ENCODE results near the gene NABP1.

The NABP1 gene

DNA sequence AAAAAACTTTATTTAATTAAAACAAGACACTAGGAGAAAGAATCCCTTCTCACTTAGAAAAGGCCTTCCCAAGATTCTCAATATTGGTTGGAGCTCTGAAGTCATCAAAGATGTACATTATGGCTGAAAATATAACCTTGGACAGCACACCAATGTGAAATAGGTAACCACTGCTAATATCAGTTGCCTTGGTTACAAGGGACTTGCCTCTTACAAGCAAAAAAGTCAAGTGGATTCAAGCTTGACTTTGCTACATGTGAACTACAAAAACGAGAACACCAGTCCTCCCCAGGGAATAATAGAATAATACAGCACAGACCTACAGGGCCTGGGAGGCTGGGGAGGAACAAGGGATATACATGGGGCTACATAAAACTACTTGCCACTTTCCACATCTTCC is 46.1 kb downstream of the NABP1 start:
- H3K4me1 ChIP-seq (ENCODE audit: control insufficient read depth in 1 of 2, insufficient read depth in 1 of 2, low read depth in 1 of 2, low read length in 1 of 2) = no peaks in the 10 kb centered on the region
- H3K36me3 ChIP-seq = no peaks in the 10 kb centered on the region
- TF ChIP-seq CTCF (IDR thresholded peaks at IDR 0.05) = no peak

DNA sequence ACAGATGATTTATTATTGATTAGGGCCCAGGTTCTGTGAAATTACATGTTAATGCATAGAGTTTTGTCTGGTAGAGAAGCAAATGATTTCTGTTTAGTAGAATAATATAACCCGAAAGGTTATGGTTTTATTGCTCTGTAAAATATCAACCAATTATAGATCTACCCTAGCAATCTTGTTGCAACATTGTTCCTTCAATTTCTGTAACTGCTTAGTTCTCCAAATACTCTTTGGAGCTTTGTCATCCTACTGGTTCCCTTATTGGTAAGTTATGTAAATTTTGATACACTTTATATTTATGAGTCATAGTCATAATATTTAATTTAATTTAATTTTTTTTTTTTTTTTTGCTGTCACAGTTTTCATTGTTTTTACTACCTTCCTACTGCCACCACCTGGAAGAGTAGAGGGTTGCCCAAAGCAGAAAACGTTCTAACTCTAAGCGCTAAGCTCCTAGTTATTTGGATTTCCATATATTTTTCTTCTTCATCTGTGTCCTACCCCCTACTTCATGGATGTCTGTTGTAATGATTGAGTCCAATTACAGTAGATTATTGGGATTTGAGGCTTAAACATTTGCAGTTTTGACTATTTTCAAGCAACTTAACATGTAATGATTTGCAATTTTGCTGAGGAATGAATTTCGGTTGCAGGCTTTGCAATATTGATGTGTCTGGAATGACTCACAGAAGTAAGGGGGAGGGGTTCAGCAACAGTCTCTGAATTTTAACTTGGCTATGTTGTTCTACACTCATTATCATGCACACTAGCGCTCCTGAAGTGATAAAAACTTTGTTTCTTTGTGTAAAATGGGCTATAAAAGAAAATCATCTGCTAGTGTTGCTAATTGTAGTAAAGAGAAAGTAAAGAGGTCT is 51.1 kb downstream of the NABP1 start:
- Histone ChIP-seq H3K4me1 (ENCODE audit: control insufficient read depth in 1 of 2, insufficient read depth in 1 of 2, low read depth in 1 of 2, low read length in 1 of 2) (no peaks in the 10 kb centered on the region), H3K36me3 (no peaks in the 10 kb centered on the region), H3K27ac (no peak overlapping the region), H3K27me3 (no peaks in the 10 kb centered on the region), H3K4me3 (ENCODE audit: low read depth in 1 of 2, low read length in 1 of 2) (no peak overlapping the region), H3K9me3 (no peaks in the 10 kb centered on the region)
- no peak for TF ChIP-seq CTCF (IDR thresholded peaks at IDR 0.05)

More for the DNA sequence above, 46.1 kb downstream of the NABP1 start:
- H3K27me3 ChIP-seq = no peaks in the 10 kb centered on the region
- H3K27ac ChIP-seq = no peak overlapping the region
- H3K4me3 ChIP-seq (ENCODE audit: low read depth in 1 of 2, low read length in 1 of 2) = no peak overlapping the region
- H3K9me3 ChIP-seq = no peaks in the 10 kb centered on the region

DNA sequence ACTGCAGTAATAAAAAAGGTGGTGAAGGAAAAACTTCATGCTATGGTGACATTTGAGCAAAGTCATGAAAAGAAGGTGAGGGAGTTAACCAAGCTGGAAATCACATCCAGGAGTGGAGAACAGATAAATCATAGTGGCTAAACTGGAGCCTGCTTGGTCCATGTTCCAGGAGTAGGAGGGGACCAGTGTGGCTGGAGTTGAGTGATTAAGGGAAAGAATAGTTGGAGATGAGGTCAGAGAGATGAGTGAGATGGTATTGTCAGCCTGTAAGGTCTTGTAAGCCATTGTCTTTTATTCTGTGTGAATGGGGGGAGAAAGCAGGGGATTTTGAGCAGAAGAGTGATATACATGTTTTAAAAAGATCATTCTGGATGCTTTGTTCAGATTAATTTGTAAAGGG is 52.3 kb downstream of the NABP1 start:
- Histone ChIP-seq H3K27me3 (no peaks in the 10 kb centered on the region), H3K4me1 (ENCODE audit: control insufficient read depth in 1 of 2, insufficient read depth in 1 of 2, low read depth in 1 of 2, low read length in 1 of 2) (no peaks in the 10 kb centered on the region), H3K9me3 (no peaks in the 10 kb centered on the region), H3K27ac (no peak overlapping the region), H3K36me3 (no peaks in the 10 kb centered on the region), H3K4me3 (ENCODE audit: low read depth in 1 of 2, low read length in 1 of 2) (no peak overlapping the region)
- no peak for TF ChIP-seq CTCF (IDR thresholded peaks at IDR 0.05)

Measured in neutrophil (primary cell).